GM12878 (cell line): ENCODE data around the gene NIN. TPM values are rescaled to one million over a fixed set of nuclear protein-coding genes. Genes with fewer than 3 reads are reported as not detected.

Experiments used
- CHD2 ChIP-seq: IDR thresholded peaks from 2 replicates; pipeline ENCODE4 v1.6.1; 2011; ENCODE audit warnings: low read depth, low read length, improper control_type of control experiment, borderline replicate concordance
- CTCF ChIP-seq, 3 experiments: IDR thresholded peaks in 2 of 3; conservative IDR thresholded peaks in 1 of 3; 2 replicates each; pipeline ENCODE4 v1.5.1; 2011; ENCODE audit warnings: low read depth in 3 of 3, low read length in 3 of 3, mild to moderate bottlenecking in 3 of 3, control low read depth in 2 of 3, moderate library complexity in 2 of 3, inconsistent platforms in 1 of 3, mixed read lengths in 1 of 3; ENCODE audit not compliant: control insufficient read depth in 2 of 3, insufficient read depth in 1 of 3; ENCODE audit errors: extremely low read depth in 1 of 3
- CUX1 ChIP-seq: IDR thresholded peaks from 2 replicates; pipeline ENCODE4 v1.6.1; 2012; ENCODE audit warnings: improper control_type of control experiment, low read depth, low read length; ENCODE audit not compliant: insufficient replicate concordance
- EP300 ChIP-seq, 2 experiments: fragments of 150-350 bp in 1 of 2; IDR thresholded peaks; 2 replicates each; pipeline ENCODE4 v1.6.1; 2011 to 2012; ENCODE audit warnings: low read depth in 2 of 2, low read length in 2 of 2, borderline replicate concordance in 1 of 2, improper control_type of control experiment in 1 of 2, inconsistent platforms in 1 of 2; ENCODE audit not compliant: control insufficient read depth in 1 of 2
- ESRRA ChIP-seq: IDR thresholded peaks from 2 replicates; pipeline ENCODE4 v1.6.1; 2012; ENCODE audit warnings: mild to moderate bottlenecking, low read length, improper control_type of control experiment
- GABPA ChIP-seq: IDR thresholded peaks from 2 replicates; pipeline ENCODE4 v1.6.1; 2014; ENCODE audit warnings: antibody characterized with exemption, low read depth, mild to moderate bottlenecking, inconsistent platforms
- PML ChIP-seq: IDR thresholded peaks from 2 replicates; pipeline ENCODE4 v1.6.1; 2012; ENCODE audit warnings: low read length, inconsistent platforms
- RAD21 ChIP-seq: IDR thresholded peaks from 2 replicates; pipeline ENCODE4 v1.6.1; 2011; ENCODE audit warnings: mild to moderate bottlenecking, low read depth, low read length, moderate library complexity; ENCODE audit not compliant: insufficient read depth
- RBBP5 ChIP-seq: fragments of 200-600 bp; sonication (generic); conservative IDR thresholded peaks from 2 replicates; pipeline ENCODE4 v1.6.1; 2016
- RFX5 ChIP-seq: IDR thresholded peaks from 2 replicates; pipeline ENCODE4 v1.6.1; 2011; ENCODE audit warnings: low read depth, low read length, improper control_type of control experiment
- SMARCA5 ChIP-seq: fragments of 450-650 bp; IDR thresholded peaks from 2 replicates; pipeline ENCODE4 v1.6.1; 2017; ENCODE audit warnings: mild to moderate bottlenecking
- ZNF592 ChIP-seq: fragments of 450-650 bp; IDR thresholded peaks from 2 replicates; pipeline ENCODE4 v1.6.1; 2017; ENCODE audit warnings: mild to moderate bottlenecking, moderate library complexity
- polyA plus RNA-seq, 11 experiments: library from polyadenylated mRNA; depleted of rRNA in 4 of 11; unstranded in 6 of 11; stranded (reverse) in 5 of 11; fragments of >200 nt; fragmentation: Nextera tagmentation in 4 of 11; fragmentation: Illumina TruSeq in 1 of 11; extraction: Ambion mirVana in 4 of 11; extraction: Trizol in 1 of 11; gene quantifications; 1 replicate in 1 of 11; 2 replicates in 10 of 11; pipeline versions ENCODE4 v1.2.1 to v1.2.3, GENCODE V29; 2011 to 2016; ENCODE audit warnings: inconsistent platforms in 2 of 11, missing spikeins in 2 of 11, low read depth in 1 of 11
- total RNA-seq, 4 experiments: library from RNA; depleted of rRNA in 3 of 4; stranded (reverse); fragments of >200 nt in 3 of 4; fragmentation: Illumina TruSeq in 1 of 4; extraction: Trizol in 1 of 4; gene quantifications; 2 replicates each; pipeline versions ENCODE4 v1.2.1 to v1.2.3, GENCODE V29; 2013 to 2021
- TF ChIP-seq, protein P1 (sequence below): IDR thresholded peaks from 2 replicates; pipeline ENCODE4 v1.6.1; 2012; ENCODE audit warnings: low read length, inconsistent platforms
- TF ChIP-seq, protein P2 (sequence below): fragments of 450-650 bp; IDR thresholded peaks from 2 replicates; pipeline ENCODE4 v1.6.1; 2017; ENCODE audit warnings: mild to moderate bottlenecking, low read depth, inconsistent platforms; ENCODE audit not compliant: poor library complexity, severe bottlenecking

Gene NIN
- total and polyA plus RNA-seq, 10 of the 15 experiments (the other 5 are each of a cell fraction or from before 2014, with no cell fraction given), result 16.2 to 135 (median 70.3) TPM

GRCh38 chr14:50677527-50678063 lies 153.4 kb downstream of the NIN start (continued):
- TF ChIP-seq CUX1 (no peak), RAD21 (no peak), CHD2 (no peak), EP300 (IDR thresholded peaks at IDR 0.05; ENCODE audit: borderline replicate concordance in 1 of 2, control insufficient read depth in 1 of 2, low read depth in 2 of 2, low read length in 2 of 2) (peak; percentile 46 to 81; a peak in 2 of 4 replicates), ESRRA (no peak), ZNF592 (no peak), GABPA (no peak), CTCF (IDR thresholded peaks at IDR 0.05 in 2 of 3, conservative IDR thresholded peaks at IDR 0.05 in 1 of 3; ENCODE audit: control insufficient read depth in 2 of 3, extremely low read depth in 1 of 3, insufficient read depth in 1 of 3, low read depth in 3 of 3, low read length in 3 of 3) (no peak), RFX5 (no peak), RBBP5 (no peak), SMARCA5 (no peak), PML (peak; percentile 40; the same call in 1 of the 2 replicates)
- TF ChIP-seq, protein P1, sequence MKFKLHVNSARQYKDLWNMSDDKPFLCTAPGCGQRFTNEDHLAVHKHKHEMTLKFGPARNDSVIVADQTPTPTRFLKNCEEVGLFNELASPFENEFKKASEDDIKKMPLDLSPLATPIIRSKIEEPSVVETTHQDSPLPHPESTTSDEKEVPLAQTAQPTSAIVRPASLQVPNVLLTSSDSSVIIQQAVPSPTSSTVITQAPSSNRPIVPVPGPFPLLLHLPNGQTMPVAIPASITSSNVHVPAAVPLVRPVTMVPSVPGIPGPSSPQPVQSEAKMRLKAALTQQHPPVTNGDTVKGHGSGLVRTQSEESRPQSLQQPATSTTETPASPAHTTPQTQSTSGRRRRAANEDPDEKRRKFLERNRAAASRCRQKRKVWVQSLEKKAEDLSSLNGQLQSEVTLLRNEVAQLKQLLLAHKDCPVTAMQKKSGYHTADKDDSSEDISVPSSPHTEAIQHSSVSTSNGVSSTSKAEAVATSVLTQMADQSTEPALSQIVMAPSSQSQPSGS, result peak; percentile 59
- TF ChIP-seq, protein P2, sequence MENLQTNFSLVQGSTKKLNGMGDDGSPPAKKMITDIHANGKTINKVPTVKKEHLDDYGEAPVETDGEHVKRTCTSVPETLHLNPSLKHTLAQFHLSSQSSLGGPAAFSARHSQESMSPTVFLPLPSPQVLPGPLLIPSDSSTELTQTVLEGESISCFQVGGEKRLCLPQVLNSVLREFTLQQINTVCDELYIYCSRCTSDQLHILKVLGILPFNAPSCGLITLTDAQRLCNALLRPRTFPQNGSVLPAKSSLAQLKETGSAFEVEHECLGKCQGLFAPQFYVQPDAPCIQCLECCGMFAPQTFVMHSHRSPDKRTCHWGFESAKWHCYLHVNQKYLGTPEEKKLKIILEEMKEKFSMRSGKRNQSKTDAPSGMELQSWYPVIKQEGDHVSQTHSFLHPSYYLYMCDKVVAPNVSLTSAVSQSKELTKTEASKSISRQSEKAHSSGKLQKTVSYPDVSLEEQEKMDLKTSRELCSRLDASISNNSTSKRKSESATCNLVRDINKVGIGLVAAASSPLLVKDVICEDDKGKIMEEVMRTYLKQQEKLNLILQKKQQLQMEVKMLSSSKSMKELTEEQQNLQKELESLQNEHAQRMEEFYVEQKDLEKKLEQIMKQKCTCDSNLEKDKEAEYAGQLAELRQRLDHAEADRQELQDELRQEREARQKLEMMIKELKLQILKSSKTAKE, result peak; percentile 50
